HEK293 (cell line): ENCODE measurements around the gene UBE3B.

ENCODE experiments used
- CTCF ChIA-PET: fragments of 350-600 bp; formaldehyde crosslinking; extraction: SDS; loops from one replicate; lab custom pipeline; 2021; ENCODE audit warnings: antibody characterized with exemption; lab: Yijun Ruan, JAX
- POLR2A ChIA-PET: fragments of 300-600 bp; formaldehyde crosslinking; extraction: SDS; loops from one replicate; lab custom pipeline; 2020; ENCODE audit warnings: antibody characterized with exemption, inconsistent platforms; lab: Yijun Ruan, JAX
- H3K27ac ChIP-seq: fragments of 200-500 bp; sonication (Bioruptor generic); 2 replicates; pipeline ENCODE4 v1.5.1; 2014; ENCODE audit warnings: low read depth, low read length, control low read depth, inconsistent platforms; ENCODE audit errors: extremely low read depth
- H3K36me3 ChIP-seq, 2 experiments: fragments of 200-500 bp in 1 of 2; sonication (Bioruptor generic) in 1 of 2; 1 replicate in 1 of 2; 2 replicates in 1 of 2; pipeline ENCODE4 v1.5.1; 2014 to 2017; ENCODE audit warnings: inconsistent platforms in 2 of 2, low read length in 2 of 2; ENCODE audit not compliant: control insufficient read depth in 2 of 2, insufficient read depth in 1 of 2
- H3K4me1 ChIP-seq: fragments of 200-500 bp; sonication (Bioruptor generic); 2 replicates; pipeline ENCODE4 v1.5.1; 2014; ENCODE audit warnings: mild to moderate bottlenecking, low read length, inconsistent platforms; ENCODE audit not compliant: control insufficient read depth, insufficient read depth
- H3K4me3 ChIP-seq: 2 replicates; pipeline ENCODE4 v1.5.1; 2011; ENCODE audit warnings: low read depth, mild to moderate bottlenecking, control low read depth, low read length, moderate library complexity
- H3K9me3 ChIP-seq: fragments of 200-500 bp; sonication (Bioruptor generic); 2 replicates; pipeline ENCODE4 v1.5.1; 2014; ENCODE audit warnings: low read depth, low read length, inconsistent platforms; ENCODE audit not compliant: control insufficient read depth, insufficient read depth
- BCL6B ChIP-seq: fragments of 450-650 bp; formaldehyde crosslinking; IDR thresholded peaks from 2 replicates; pipeline ENCODE4 v1.5.1; 2017; ENCODE audit warnings: missing biosample characterization, missing genetic modification characterization
- INSM2 ChIP-seq: fragments of 450-650 bp; formaldehyde crosslinking; IDR thresholded peaks from 2 replicates; pipeline ENCODE4 v1.5.1; 2016; ENCODE audit warnings: missing biosample characterization, missing genetic modification characterization
- MYNN ChIP-seq: fragments of 450-650 bp; formaldehyde crosslinking; IDR thresholded peaks from 2 replicates; pipeline ENCODE4 v1.5.1; 2016; ENCODE audit warnings: missing biosample characterization, missing genetic modification characterization, borderline replicate concordance
- PRDM1 ChIP-seq: fragments of 450-650 bp; formaldehyde crosslinking; IDR thresholded peaks from 2 replicates; pipeline ENCODE4; 2016; ENCODE audit warnings: missing biosample characterization, missing genetic modification characterization
- RBAK ChIP-seq: fragments of 450-650 bp; formaldehyde crosslinking; IDR thresholded peaks from 2 replicates; pipeline ENCODE4 v1.5.1; 2016; ENCODE audit warnings: missing biosample characterization, missing genetic modification characterization
- SP3 ChIP-seq: fragments of 450-650 bp; formaldehyde crosslinking; IDR thresholded peaks from 2 replicates; pipeline ENCODE4 v1.5.1; 2016; ENCODE audit warnings: missing biosample characterization, missing genetic modification characterization
- ZBTB21 ChIP-seq: fragments of 450-650 bp; formaldehyde crosslinking; IDR thresholded peaks from 2 replicates; pipeline ENCODE4 v1.5.1; 2017; ENCODE audit warnings: missing biosample characterization, missing genetic modification characterization
- ZBTB26 ChIP-seq: fragments of 450-650 bp; formaldehyde crosslinking; optimal IDR thresholded peaks from 2 replicates; pipeline ENCODE3; 2016; ENCODE audit warnings: missing biosample characterization, mild to moderate bottlenecking, missing genetic modification characterization
- ZNF16 ChIP-seq: fragments of 450-650 bp; formaldehyde crosslinking; IDR thresholded peaks from 2 replicates; pipeline ENCODE4 v1.5.1; 2016; ENCODE audit warnings: low read depth, missing biosample characterization, missing genetic modification characterization
- ZNF169 ChIP-seq: fragments of 450-650 bp; formaldehyde crosslinking; IDR thresholded peaks from 2 replicates; pipeline ENCODE4 v1.5.1; 2016; ENCODE audit warnings: missing biosample characterization, missing genetic modification characterization
- ZNF2 ChIP-seq: fragments of 450-650 bp; formaldehyde crosslinking; IDR thresholded peaks from 2 replicates; pipeline ENCODE4 v1.5.1; 2016; ENCODE audit warnings: missing biosample characterization, missing genetic modification characterization
- ZNF23 ChIP-seq: fragments of 450-650 bp; formaldehyde crosslinking; IDR thresholded peaks from 2 replicates; pipeline ENCODE4 v1.5.1; 2016; ENCODE audit warnings: missing biosample characterization, missing genetic modification characterization, borderline replicate concordance
- ZNF324 ChIP-seq: fragments of 450-650 bp; formaldehyde crosslinking; IDR thresholded peaks from 2 replicates; pipeline ENCODE4 v1.5.1; 2016; ENCODE audit warnings: missing biosample characterization, missing genetic modification characterization
- ZNF350 ChIP-seq: fragments of 450-650 bp; formaldehyde crosslinking; IDR thresholded peaks from 2 replicates; pipeline ENCODE4 v1.5.0; 2017; ENCODE audit warnings: missing biosample characterization, mild to moderate bottlenecking, missing genetic modification characterization
- ZNF473 ChIP-seq: fragments of 450-650 bp; formaldehyde crosslinking; IDR thresholded peaks from 2 replicates; pipeline ENCODE4 v1.5.1; 2017; ENCODE audit warnings: missing biosample characterization, missing genetic modification characterization
- ZNF529 ChIP-seq: fragments of 450-650 bp; formaldehyde crosslinking; IDR thresholded peaks from 2 replicates; pipeline ENCODE4 v1.5.1; 2017; ENCODE audit warnings: missing genetic modification characterization, missing biosample characterization; ENCODE audit not compliant: insufficient replicate concordance
- ZNF548 ChIP-seq: fragments of 450-650 bp; formaldehyde crosslinking; IDR thresholded peaks from 2 replicates; pipeline ENCODE4 v1.5.1; 2016; ENCODE audit warnings: missing biosample characterization, missing genetic modification characterization
- ZNF704 ChIP-seq: fragments of 450-650 bp; formaldehyde crosslinking; IDR thresholded peaks from 2 replicates; pipeline ENCODE4 v1.5.1; 2016; ENCODE audit warnings: missing biosample characterization, missing genetic modification characterization
- ZNF785 ChIP-seq: fragments of 450-650 bp; formaldehyde crosslinking; IDR thresholded peaks from 2 replicates; pipeline ENCODE4 v1.5.1; 2016; ENCODE audit warnings: missing biosample characterization, missing genetic modification characterization
- ZNF792 ChIP-seq: fragments of 450-650 bp; formaldehyde crosslinking; IDR thresholded peaks from 2 replicates; pipeline ENCODE4 v1.5.1; 2016; ENCODE audit warnings: missing biosample characterization, missing genetic modification characterization

Gene UBE3B

GRCh38 chr12:109447482-109447881 lies 30.0 kb upstream of the UBE3B start:
- H3K4me1 ChIP-seq, result no peaks in the 10 kb centered on the region
- H3K4me3 ChIP-seq, result no peak overlapping the region
- peaks cover 0 to 54% of the 10 kb centered on the region in 2 experiments for H3K36me3 ChIP-seq
- no peak overlapping the region for H3K27ac ChIP-seq
- TF ChIP-seq INSM2 (tag by site-specific recombination) (no peak), ZNF473 (tag by site-specific recombination) (no peak), BCL6B (tag by site-specific recombination) (no peak), RBAK (no peak), ZNF2 (tag by site-specific recombination) (no peak), ZBTB21 (tag by site-specific recombination) (no peak), ZNF704 (tag by site-specific recombination) (no peak), ZNF548 (tag by site-specific recombination) (no peak), ZNF529 (tag by site-specific recombination) (no peak), PRDM1 (tag by site-specific recombination) (no peak), ZNF792 (tag by site-specific recombination) (no peak), ZNF16 (tag by site-specific recombination) (no peak)
- TF ChIP-seq, all 188 proteins: peak for 0
- ChIA-PET CTCF (interaction anchor here (0.8 to 1.2 kb wide), 2 partner anchors 14 to 19 kb away, joined by 3 to 4 read pairs; no protein-coding TSS in a partner anchor), POLR2A (no interaction called here)
- H3K9me3 ChIP-seq, result no peaks in the 10 kb centered on the region

GRCh38 chr12:109448272-109448671 lies 29.2 kb upstream of the UBE3B start:
- Histone ChIP-seq H3K4me3 (no peak overlapping the region), H3K9me3 (no peaks in the 10 kb centered on the region), H3K36me3 (peaks cover 5 to 61% of the 10 kb centered on the region in 2 experiments)
- POLR2A ChIA-PET, result no interaction called here
- no peak for TF ChIP-seq MYNN (tag by site-specific recombination)
- TF ChIP-seq ZNF350, result no peak
- TF ChIP-seq ZNF324 (tag by site-specific recombination), result no peak
- TF ChIP-seq ZNF548 (tag by site-specific recombination), result no peak
- TF ChIP-seq ZNF785 (tag by site-specific recombination), result no peak
- no peak for TF ChIP-seq ZNF16 (tag by site-specific recombination)
- TF ChIP-seq ZNF23, result no peak
- no peak for TF ChIP-seq SP3 (tag by site-specific recombination)
- no peak for TF ChIP-seq ZNF169
- TF ChIP-seq ZBTB26 (tag by site-specific recombination), result no peak
- TF ChIP-seq, all 188 proteins: peak for 0
- no peaks in the 10 kb centered on the region for H3K4me1 ChIP-seq
- H3K27ac ChIP-seq, result no peak overlapping the region
- CTCF ChIA-PET, result interaction anchor here (1.1 to 1.2 kb wide), 2 partner anchors 14 to 25 kb away, joined by 3 to 4 read pairs; no protein-coding TSS in a partner anchor
